Measurements from ENCODE around the gene DRD2.

Gene DRD2

GRCh38 chr11:113397212-113397611 is 78.0 kb downstream of the DRD2 start:
- no peak for DNase-seq

- DNase-seq, result no peak
Measured at GRCh38 chr11:113396690-113397089, 78.5 kb downstream of the DRD2 start.

GRCh38 chr11:113395782-113396336 is 79.3 kb downstream of the DRD2 start:
- no peak for DNase-seq

GRCh38 chr11:113394919-113395318 is 80.3 kb downstream of the DRD2 start:
- DNase-seq, result no peak

GRCh38 chr11:113393501-113393985 is 81.7 kb downstream of the DRD2 start:
- DNase-seq, result no peak

GRCh38 chr11:113392236-113392921 is 82.8 kb downstream of the DRD2 start:
- DNase-seq, result no peak

GRCh38 chr11:113389272-113389671 is 85.9 kb downstream of the DRD2 start:
- DNase-seq, result no peak

GRCh38 chr11:113387605-113388211 is 87.5 kb downstream of the DRD2 start, which contains the start of gene ANKK1:
ANKK1 (plus strand) TSS chr11:113387779; CDS start chr11:113387885, 106 bp downstream.
- DNase-seq, result no peak

GRCh38 chr11:113386866-113387265 is 88.3 kb downstream of the DRD2 start:
- no peak for DNase-seq

GRCh38 chr11:113385749-113386148 is 89.4 kb downstream of the DRD2 start:
- no peak for DNase-seq

GRCh38 chr11:113384551-113384950 is 90.6 kb downstream of the DRD2 start:
- DNase-seq, result no peak

GRCh38 chr11:113382121-113382520 is 93.1 kb downstream of the DRD2 start:
- DNase-seq, result no peak

GRCh38 chr11:113378692-113379091 is 96.5 kb downstream of the DRD2 start:
- DNase-seq, result no peak

GRCh38 chr11:113377681-113378412 is 97.4 kb downstream of the DRD2 start:
- DNase-seq, result no peak

GRCh38 chr11:113376156-113376555 is 99.0 kb downstream of the DRD2 start:
- DNase-seq, result no peak

GRCh38 chr11:113375402-113375801 is 99.8 kb downstream of the DRD2 start:
- DNase-seq, result no peak

- no peak for DNase-seq
Measured at GRCh38 chr11:113373981-113374560, 101.1 kb downstream of the DRD2 start.

GRCh38 chr11:113373306-113373705 is 101.9 kb downstream of the DRD2 start:
- DNase-seq, result no peak

GRCh38 chr11:113372309-113372708 is 102.9 kb downstream of the DRD2 start:
- no peak for DNase-seq

- DNase-seq, result no peak
Measured at GRCh38 chr11:113370634-113371033, 104.6 kb downstream of the DRD2 start.

GRCh38 chr11:113369411-113369810 is 105.8 kb downstream of the DRD2 start:
- no peak for DNase-seq

- no peak for DNase-seq
Measured at GRCh38 chr11:113365895-113366294, 109.3 kb downstream of the DRD2 start.

GRCh38 chr11:113363996-113364641 is 111.1 kb downstream of the DRD2 start:
- DNase-seq, result no peak
